Measurements from ENCODE around the gene LTBP4.

LTBP4 gene

GRCh38 chr19:40663695-40664692, 62.8 kb downstream of the LTBP4 start:
- DNase-seq (ENCODE audit: low read depth in 2 of 2) = peak in 1 of 2 donors; percentile 6

GRCh38 chr19:40666803-40667438, 65.8 kb downstream of the LTBP4 start:
- DNase-seq (ENCODE audit: low read depth in 2 of 2) = no peak

DNA sequence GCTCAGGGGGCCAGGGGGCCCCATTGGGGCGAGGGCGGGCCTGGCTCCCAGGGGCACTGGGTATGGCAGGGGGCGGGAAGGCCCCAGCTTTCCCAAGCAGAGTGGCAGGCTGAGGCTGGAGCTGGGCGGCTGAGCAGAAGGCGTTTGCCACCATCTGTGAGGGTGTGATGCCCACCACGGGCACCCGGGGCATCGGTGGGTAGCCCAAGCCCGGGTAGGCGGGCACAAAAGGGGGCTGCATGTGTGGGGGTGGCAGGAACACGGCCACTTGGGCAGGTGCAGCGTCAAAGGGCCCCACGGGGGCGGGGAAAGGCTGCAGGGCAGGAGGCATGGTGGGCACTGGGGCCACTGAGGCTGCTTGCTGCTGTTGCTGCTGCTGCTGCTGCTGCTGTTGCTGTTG, 66.4 kb downstream of the LTBP4 start:
- DNase-seq (ENCODE audit: low read depth in 2 of 2) = no peak

DNA sequence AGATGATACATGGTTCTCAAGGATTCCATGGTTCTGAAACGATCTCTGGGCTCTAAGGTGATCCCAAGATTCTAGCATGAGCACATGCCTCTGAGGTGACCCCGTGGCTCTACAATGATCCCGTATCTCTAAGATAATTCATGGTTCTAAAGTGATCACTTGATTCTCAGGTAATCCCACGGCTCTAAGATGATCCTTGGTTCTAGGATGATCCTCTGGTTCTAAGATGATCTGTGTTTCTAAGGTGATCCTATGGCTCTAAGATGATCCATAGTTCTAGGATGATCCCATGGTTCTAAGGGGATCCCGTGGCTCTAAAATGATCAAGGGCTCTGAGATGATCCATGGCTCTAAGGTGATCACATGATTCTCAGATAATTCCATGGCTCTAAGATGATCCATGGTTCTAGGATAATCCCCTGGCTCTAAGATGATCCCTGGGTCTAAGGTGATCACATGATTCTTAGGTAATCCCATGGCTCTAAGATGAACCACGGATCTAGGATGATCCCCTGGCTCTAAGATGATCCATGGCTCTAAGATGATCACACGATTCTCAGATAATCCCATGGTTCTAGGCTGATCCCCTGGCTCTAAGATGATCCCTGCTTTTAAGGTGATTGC, 67.9 kb downstream of the LTBP4 start:
- DNase-seq (ENCODE audit: low read depth in 2 of 2) = no peak

GRCh38 chr19:40671404-40671803, 70.2 kb downstream of the LTBP4 start:
- no peak for DNase-seq (ENCODE audit: low read depth in 2 of 2)

DNA sequence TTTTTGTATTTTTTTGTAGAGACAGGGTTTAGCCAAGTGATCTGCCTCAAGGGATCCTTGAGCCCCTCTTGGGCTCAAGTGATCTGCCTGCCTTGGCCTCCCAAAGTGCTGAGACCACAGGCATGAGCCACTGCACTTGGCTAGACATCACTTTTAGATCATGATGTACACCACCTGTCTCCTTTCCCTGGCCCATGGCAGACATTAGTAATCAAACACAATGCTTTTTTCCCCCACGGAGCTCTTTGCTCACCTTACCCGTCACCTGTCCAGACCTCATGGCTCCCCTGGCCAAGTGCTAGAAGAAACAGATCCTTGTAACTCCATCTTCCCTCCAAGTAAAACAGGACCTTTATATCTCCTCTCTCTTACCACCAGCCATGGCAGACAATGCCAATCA, 70.9 kb downstream of the LTBP4 start:
- DNase-seq (ENCODE audit: low read depth in 2 of 2) = no peak

- DNase-seq (ENCODE audit: low read depth in 2 of 2) = no peak
Observed at GRCh38 chr19:40672573-40673299, 71.6 kb downstream of the LTBP4 start.

GRCh38 chr19:40673397-40673796, 72.2 kb downstream of the LTBP4 start:
- no peak for DNase-seq (ENCODE audit: low read depth in 2 of 2)

GRCh38 chr19:40674291-40674690, 73.1 kb downstream of the LTBP4 start:
- DNase-seq (ENCODE audit: low read depth in 2 of 2) = no peak

DNA sequence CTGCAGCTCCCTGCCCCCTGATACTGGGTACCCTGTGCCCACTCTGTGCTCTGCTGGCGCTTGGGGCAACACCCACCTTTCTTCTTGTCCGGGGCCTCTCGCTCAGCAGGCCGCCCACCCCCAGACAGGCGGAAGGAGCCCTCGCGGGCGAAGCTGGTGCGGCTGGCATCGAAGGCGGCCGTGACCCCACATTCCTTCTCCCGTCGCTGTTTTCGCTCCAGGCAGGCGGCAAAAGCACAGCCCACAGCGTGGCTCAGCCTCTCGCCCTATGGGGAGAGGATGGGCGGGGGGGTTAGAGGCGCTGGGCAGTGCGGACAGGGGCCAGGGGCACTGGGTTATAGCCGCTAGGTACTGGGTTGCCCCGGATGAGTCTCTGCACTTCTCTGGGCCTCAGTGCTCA, 76.0 kb downstream of the LTBP4 start:
- DNase-seq (ENCODE audit: low read depth in 2 of 2) = no peak
